ENCODE data around the gene IQGAP1.

- no peak for TF ChIP-seq CTCF (IDR thresholded peaks at IDR 0.05)
- TF ChIP-seq POLR2A (IDR thresholded peaks at IDR 0.05): no peak
- no peak for TF ChIP-seq EP300 (IDR thresholded peaks at IDR 0.05)
These were observed 109.9 kb downstream of the IQGAP1 start for GRCh38 chr15:90497912-90498311.
